OCI-LY3 (cell line): ENCODE measurements around the gene BICD2.

Source experiments
- H2AFZ ChIP-seq: fragments of 200-600, 300-600 bp; shearing (Covaris generic); 2 replicates; pipeline ENCODE4 v1.6.0; 2014; ENCODE audit warnings: antibody characterized with exemption, low read depth, low read length
- H3K27ac ChIP-seq: fragments of 200-600, 300-600 bp; sonication (generic); 2 replicates; pipeline ENCODE4 v1.5.1; 2014; ENCODE audit warnings: mild to moderate bottlenecking, low read length, moderate library complexity, mixed read lengths
- H3K27me3 ChIP-seq: fragments of 200-600, 300-600 bp; sonication (generic); 2 replicates; pipeline ENCODE4 v1.6.1; 2014; ENCODE audit warnings: low read depth, low read length, mixed read lengths
- H3K36me3 ChIP-seq: fragments of 200-600, 300-600 bp; sonication (generic); replicated peaks from 2 replicates; pipeline ENCODE3; 2014; ENCODE audit warnings: low read depth, low read length, mixed read lengths
- H3K4me1 ChIP-seq: fragments of 300-600, 200-600 bp; sonication (generic); 2 replicates; pipeline ENCODE4 v1.6.1; 2014; ENCODE audit warnings: low read length, mixed read lengths
- H3K4me2 ChIP-seq: fragments of 200-600, 300-600 bp; sonication (generic); 2 replicates; pipeline ENCODE4 v1.6.1; 2014; ENCODE audit warnings: low read length, mixed read lengths
- H3K4me3 ChIP-seq: fragments of 300-600, 200-600 bp; sonication (generic); 2 replicates; pipeline ENCODE4 v1.5.1; 2014; ENCODE audit warnings: antibody characterized with exemption, mild to moderate bottlenecking, low read length, moderate library complexity
- H3K79me2 ChIP-seq: fragments of 300-600, 200-600 bp; shearing (Covaris generic); 2 replicates; pipeline ENCODE4 v1.6.1; 2014; ENCODE audit warnings: mild to moderate bottlenecking, low read length, mixed read lengths
- H3K9ac ChIP-seq: fragments of 300-600, 200-600 bp; shearing (Covaris generic); 2 replicates; pipeline ENCODE4 v1.6.0; 2014; ENCODE audit warnings: mild to moderate bottlenecking, low read length, moderate library complexity
- H3K9me3 ChIP-seq: fragments of 200-600, 300-600 bp; shearing (Covaris generic); 2 replicates; pipeline ENCODE4 v1.6.1; 2014; ENCODE audit warnings: low read length, mixed read lengths; ENCODE audit not compliant: insufficient read depth
- H4K20me1 ChIP-seq: fragments of 200-600, 300-600 bp; sonication (generic); 2 replicates; pipeline ENCODE4 v1.6.1; 2016; ENCODE audit warnings: low read length, mixed read lengths; ENCODE audit not compliant: insufficient read depth
- EZH2phosphoT487 ChIP-seq: fragments of 200-600 bp; shearing (Covaris generic); IDR thresholded peaks from 2 replicates; pipeline ENCODE4 v1.6.1; 2018; ENCODE audit warnings: antibody characterized with exemption, mixed run types, low read depth
- TF ChIP-seq, protein P1 (sequence below): fragments of 200-600, 300-600 bp; sonication (generic); IDR thresholded peaks from 2 replicates; pipeline ENCODE4 v1.5.1; 2014; ENCODE audit warnings: antibody characterized with exemption, low read length, low read depth

Gene BICD2

DNA sequence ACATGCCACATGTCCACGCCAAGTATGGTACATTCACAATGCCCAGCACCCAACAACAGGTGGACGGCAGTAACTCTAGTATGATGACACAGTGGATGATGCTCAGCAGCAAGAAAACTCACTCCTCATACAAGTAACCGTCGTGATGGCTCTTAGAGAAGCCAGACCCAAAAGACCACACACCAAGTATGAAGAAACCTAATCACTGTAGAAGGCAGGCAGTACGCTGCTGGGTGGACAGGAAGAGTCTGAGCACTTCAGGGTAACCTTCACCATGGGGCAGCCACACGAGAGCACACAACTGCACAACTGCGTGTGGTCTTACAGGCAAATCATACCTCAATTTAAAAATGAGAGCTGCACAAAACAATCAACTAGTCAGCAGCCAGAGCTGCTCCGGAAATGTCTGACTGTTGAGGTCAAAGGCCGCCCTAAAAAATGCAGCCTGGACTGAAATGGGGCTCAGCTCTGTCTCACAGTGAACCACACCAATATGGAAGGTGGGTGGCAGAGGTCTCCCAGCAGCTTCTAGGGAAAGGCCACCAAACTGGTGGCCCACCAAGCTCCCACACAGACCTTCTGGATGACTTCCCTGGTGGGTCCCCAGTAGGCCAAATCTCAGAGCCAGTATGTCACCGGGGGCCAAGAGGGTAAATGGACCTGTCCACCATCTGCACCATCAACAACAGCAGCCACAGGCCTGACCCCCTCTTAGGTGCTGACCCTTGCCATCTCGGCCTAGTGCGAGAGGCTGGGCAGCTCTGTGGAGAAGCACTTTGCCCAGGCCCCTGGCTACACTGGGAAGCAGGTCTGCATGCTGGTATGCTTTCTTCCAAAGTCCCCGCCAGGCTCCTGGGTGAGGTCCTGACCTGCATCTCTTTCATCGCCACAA, 17.8 kb downstream of the BICD2 start:
- H3K79me2 ChIP-seq: peaks cover 98% of the 10 kb centered on the region
- H3K27ac ChIP-seq: no peak overlapping the region
- no peaks in the 10 kb centered on the region for H3K9me3 ChIP-seq
- no peak overlapping the region for H3K4me3 ChIP-seq
- H3K27me3 ChIP-seq: no peaks in the 10 kb centered on the region
- no peak overlapping the region for H3K4me2 ChIP-seq
- H2AFZ ChIP-seq: no peak overlapping the region
- TF ChIP-seq EZH2phosphoT487: no peak
- TF ChIP-seq, protein P1, sequence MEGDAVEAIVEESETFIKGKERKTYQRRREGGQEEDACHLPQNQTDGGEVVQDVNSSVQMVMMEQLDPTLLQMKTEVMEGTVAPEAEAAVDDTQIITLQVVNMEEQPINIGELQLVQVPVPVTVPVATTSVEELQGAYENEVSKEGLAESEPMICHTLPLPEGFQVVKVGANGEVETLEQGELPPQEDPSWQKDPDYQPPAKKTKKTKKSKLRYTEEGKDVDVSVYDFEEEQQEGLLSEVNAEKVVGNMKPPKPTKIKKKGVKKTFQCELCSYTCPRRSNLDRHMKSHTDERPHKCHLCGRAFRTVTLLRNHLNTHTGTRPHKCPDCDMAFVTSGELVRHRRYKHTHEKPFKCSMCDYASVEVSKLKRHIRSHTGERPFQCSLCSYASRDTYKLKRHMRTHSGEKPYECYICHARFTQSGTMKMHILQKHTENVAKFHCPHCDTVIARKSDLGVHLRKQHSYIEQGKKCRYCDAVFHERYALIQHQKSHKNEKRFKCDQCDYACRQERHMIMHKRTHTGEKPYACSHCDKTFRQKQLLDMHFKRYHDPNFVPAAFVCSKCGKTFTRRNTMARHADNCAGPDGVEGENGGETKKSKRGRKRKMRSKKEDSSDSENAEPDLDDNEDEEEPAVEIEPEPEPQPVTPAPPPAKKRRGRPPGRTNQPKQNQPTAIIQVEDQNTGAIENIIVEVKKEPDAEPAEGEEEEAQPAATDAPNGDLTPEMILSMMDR: no peak
- H3K36me3 ChIP-seq: no peaks in the 10 kb centered on the region
- H3K4me1 ChIP-seq: no peaks in the 10 kb centered on the region
- no peak overlapping the region for H3K9ac ChIP-seq
- H4K20me1 ChIP-seq: peaks cover 70% of the 10 kb centered on the region

DNA sequence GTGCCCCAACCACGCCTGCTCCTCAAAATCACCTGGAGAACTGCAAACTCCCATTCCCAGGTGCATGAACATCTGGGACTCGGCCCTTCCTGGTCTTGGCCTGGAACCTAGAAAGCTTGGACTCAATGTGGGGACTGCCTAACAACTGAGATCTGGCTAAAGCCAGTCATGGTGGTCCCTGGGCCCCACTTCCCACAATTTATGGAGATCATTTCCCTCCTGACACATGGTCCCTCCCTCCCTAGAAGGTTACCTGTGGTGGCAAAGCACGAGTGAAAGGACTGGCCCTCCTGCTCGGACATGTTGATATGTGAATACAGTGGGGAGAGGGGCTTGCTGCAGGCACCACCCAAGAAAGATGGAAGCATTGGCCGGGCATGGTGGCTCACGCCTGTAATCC, 18.8 kb downstream of the BICD2 start:
- H3K79me2 ChIP-seq: peaks cover 98% of the 10 kb centered on the region
- H3K9me3 ChIP-seq: no peaks in the 10 kb centered on the region
- TF ChIP-seq, protein P1: no peak
- no peak for TF ChIP-seq EZH2phosphoT487
- no peak overlapping the region for H3K9ac ChIP-seq
- H3K27ac ChIP-seq: no peak overlapping the region
- H2AFZ ChIP-seq: no peak overlapping the region
- H3K27me3 ChIP-seq: no peaks in the 10 kb centered on the region
- peaks cover 71% of the 10 kb centered on the region for H4K20me1 ChIP-seq
- no peaks in the 10 kb centered on the region for H3K4me1 ChIP-seq
- no peak overlapping the region for H3K4me2 ChIP-seq
- no peaks in the 10 kb centered on the region for H3K36me3 ChIP-seq
- H3K4me3 ChIP-seq: no peak overlapping the region

DNA sequence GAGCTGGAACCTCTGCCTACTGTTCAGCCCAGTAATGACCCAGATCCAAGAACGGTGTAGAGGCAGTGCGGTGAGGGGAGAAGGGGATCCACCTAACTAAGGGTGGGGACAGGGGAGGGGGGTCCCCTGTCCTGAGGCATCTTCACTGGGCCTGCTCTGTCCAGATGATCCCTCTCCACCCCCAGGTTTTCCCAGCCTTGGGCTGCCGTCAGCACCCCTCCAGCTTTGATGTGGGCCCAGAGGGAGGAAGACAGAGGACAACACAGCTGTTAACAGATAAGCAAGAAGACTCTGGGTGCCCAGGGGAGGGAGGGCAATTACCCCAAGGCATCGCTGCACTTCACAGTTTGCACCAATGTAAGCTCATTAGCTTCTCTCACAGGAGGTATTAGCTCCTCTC, 19.3 kb downstream of the BICD2 start:
- H2AFZ ChIP-seq: no peak overlapping the region
- TF ChIP-seq, protein P1: no peak
- TF ChIP-seq EZH2phosphoT487: no peak
- no peaks in the 10 kb centered on the region for H3K9me3 ChIP-seq
- peaks cover 98% of the 10 kb centered on the region for H3K79me2 ChIP-seq
- H3K4me2 ChIP-seq: no peak overlapping the region
- H3K27ac ChIP-seq: no peak overlapping the region
- H3K4me1 ChIP-seq: peaks cover 3% of the 10 kb centered on the region; the same call in 1 of the 2 replicates
- H3K4me3 ChIP-seq: no peak overlapping the region
- H4K20me1 ChIP-seq: peaks cover 75% of the 10 kb centered on the region
- H3K9ac ChIP-seq: no peak overlapping the region
- H3K36me3 ChIP-seq: no peaks in the 10 kb centered on the region
- H3K27me3 ChIP-seq: no peaks in the 10 kb centered on the region

DNA sequence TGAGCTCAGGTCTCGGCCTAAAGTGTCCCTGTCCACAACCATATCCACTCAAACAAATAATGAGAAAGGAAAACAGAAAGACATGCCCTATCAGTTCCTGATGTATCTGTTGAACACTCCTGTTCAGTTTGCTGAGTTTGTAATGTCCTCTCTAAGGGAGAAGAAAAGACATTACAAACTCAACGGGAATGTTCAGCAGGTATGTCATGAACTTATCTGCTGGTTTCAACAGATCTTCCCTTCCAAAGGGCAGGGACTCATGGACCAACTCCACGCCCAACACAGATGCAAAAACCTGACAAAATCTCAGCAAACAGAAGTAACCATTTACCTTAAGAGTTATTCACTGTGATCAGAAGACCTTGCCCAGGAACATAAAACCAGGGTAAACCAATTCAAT, 23.7 kb downstream of the BICD2 start:
- Histone ChIP-seq H3K9ac (no peak overlapping the region), H3K79me2 (peaks cover 97% of the 10 kb centered on the region), H3K9me3 (no peaks in the 10 kb centered on the region), H2AFZ (no peak overlapping the region), H3K27me3 (no peaks in the 10 kb centered on the region), H3K4me1 (peaks cover 3% of the 10 kb centered on the region; the same call in 1 of the 2 replicates), H3K4me2 (no peak overlapping the region), H3K4me3 (no peak overlapping the region), H4K20me1 (peaks cover 79% of the 10 kb centered on the region), H3K27ac (no peak overlapping the region), H3K36me3 (no peaks in the 10 kb centered on the region)
- TF ChIP-seq, protein P1: no peak
- no peak for TF ChIP-seq EZH2phosphoT487
